Measurements from ENCODE around the gene TRNP1. TPM values are rescaled to one million over a fixed set of nuclear protein-coding genes. Genes with fewer than 3 reads are reported as not detected.

TRNP1 gene
- total and polyA plus RNA-seq, 10 of the 15 experiments (the other 5 are each of a cell fraction or from before 2014, with no cell fraction given), result 0.13 TPM; not detected in 9

DNA sequence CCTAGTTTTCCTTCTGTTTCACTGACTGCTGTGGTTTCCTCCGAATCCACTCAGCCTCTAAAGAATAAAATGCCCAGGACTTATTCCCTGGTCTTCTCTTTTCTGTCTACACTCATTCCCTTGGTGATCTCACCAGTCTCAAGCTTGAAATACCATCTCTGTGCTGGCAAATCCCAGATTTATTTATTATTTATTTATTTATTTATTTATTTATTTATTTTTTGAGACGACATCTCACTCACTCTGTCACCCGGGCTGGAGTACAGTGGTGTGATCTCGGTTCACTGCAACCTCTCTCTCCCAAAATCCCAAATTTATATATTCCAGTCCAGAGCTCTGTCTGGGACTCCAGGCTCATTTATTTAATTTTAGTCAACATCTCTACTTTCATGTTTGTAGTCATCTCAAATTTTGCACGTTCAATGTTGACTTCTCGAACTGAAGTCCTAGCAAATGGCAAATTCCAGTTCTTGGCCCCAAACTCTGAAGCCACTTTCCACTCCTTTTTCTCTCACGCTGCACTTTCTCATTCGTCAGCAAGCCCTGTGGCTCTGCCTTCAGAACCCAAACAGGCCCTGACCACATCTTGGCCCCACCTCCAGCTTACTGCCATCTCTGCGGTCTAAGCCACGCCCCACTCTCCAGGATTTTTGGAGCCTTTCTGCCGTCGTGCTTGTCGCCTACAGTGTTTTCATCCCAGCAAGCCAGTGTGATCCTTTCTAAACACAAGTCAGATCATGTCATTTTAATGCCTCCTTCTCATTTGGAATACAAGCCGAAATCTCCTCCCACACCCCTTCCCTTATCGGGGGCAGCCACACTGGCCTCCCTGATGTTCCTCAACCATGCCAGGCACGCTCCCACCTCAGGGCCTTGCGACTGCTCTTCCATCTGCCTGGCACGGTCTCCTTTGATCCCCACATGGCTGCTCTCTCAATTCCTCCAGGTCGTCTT, 33.4 kb downstream of the TRNP1 start:
- Histone ChIP-seq H3K9ac (ENCODE audit: control insufficient read depth, insufficient read depth, low read length) (no peak overlapping the region), H3K4me3 (no peak overlapping the region), H3K36me3 (ENCODE audit: control insufficient read depth in 2 of 2, insufficient read depth in 2 of 2, low read length in 1 of 2) (no peaks in the 10 kb centered on the region), H3K9me3 (replicated peaks; ENCODE audit: control insufficient read depth, insufficient read depth, low read length) (no peaks in the 10 kb centered on the region), H3K79me2 (ENCODE audit: control insufficient read depth, insufficient read depth, low read length) (no peaks in the 10 kb centered on the region), H3K27me3 (replicated peaks in 1 of 2; ENCODE audit: control insufficient read depth in 2 of 2, insufficient read depth in 2 of 2, low read length in 1 of 2) (no peaks in the 10 kb centered on the region), H4K20me1 (ENCODE audit: control insufficient read depth, insufficient read depth) (no peaks in the 10 kb centered on the region), H3K27ac (ENCODE audit: control insufficient read depth, insufficient read depth) (no peak overlapping the region), H3K4me2 (ENCODE audit: control insufficient read depth, insufficient read depth) (no peak overlapping the region), H3K4me1 (ENCODE audit: control insufficient read depth, insufficient read depth, low read length) (no peaks in the 10 kb centered on the region), H2AFZ (ENCODE audit: control insufficient read depth, low read depth, low read length) (no peak overlapping the region)
- no peak for DNase-seq (ENCODE audit: low read depth, low spot score)
- ChIA-PET SMC1A (ENCODE audit: uncharacterized antibody, unreplicated experiment) (interaction anchor here (1.0 kb wide), 1 partner anchor 11 kb away, joined by 4 read pairs; no protein-coding TSS in a partner anchor), POLR2A (no interaction called here), RAD21 (ENCODE audit: unreplicated experiment) (no interaction called here), CTCF (interaction anchor here (0.7 to 1.7 kb wide), 4 partner anchors 17 to 1020 kb away, joined by 3 to 6 read pairs (median 4); no protein-coding TSS in a partner anchor)
- no peak for ATAC-seq
- FAIRE-seq, result no peak
- no peak for TF ChIP-seq SPI1 (IDR thresholded peaks at IDR 0.05; ENCODE audit: borderline replicate concordance, insufficient read depth, low read depth, low read length)
- TF ChIP-seq STAT1 (conservative IDR thresholded peaks at IDR 0.05), result no peak
- TF ChIP-seq, protein P1, sequence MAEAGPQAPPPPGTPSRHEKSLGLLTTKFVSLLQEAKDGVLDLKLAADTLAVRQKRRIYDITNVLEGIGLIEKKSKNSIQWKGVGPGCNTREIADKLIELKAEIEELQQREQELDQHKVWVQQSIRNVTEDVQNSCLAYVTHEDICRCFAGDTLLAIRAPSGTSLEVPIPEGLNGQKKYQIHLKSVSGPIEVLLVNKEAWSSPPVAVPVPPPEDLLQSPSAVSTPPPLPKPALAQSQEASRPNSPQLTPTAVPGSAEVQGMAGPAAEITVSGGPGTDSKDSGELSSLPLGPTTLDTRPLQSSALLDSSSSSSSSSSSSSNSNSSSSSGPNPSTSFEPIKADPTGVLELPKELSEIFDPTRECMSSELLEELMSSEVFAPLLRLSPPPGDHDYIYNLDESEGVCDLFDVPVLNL (IDR thresholded peaks at IDR 0.05; ENCODE audit: low read depth, low read length), result no peak
- TF ChIP-seq PML (IDR thresholded peaks at IDR 0.05; ENCODE audit: low read length), result no peak
- TF ChIP-seq BMI1 (IDR thresholded peaks at IDR 0.05; ENCODE audit: borderline replicate concordance), result no peak
- TF ChIP-seq ATF2 (IDR thresholded peaks at IDR 0.05; ENCODE audit: low read length), result no peak
- no peak for TF ChIP-seq SKIL (IDR thresholded peaks at IDR 0.05; ENCODE audit: low read depth, poor library complexity, severe bottlenecking)
- TF ChIP-seq ELK1 (IDR thresholded peaks at IDR 0.05; ENCODE audit: low read depth, low read length), result no peak
- intact Hi-C loops (cut with micrococcal nuclease; ENCODE audit: unreplicated experiment), result loop anchor here (1.0 kb wide), 1 partner anchor 31 kb away; no protein-coding TSS in a partner anchor
- no TSS peak for BruUV-seq (replicated peaks)
- WGBS (ENCODE audit: insufficient coverage, insufficient replicate concordance, low lambda C conversion rate, missing lambda C conversion rate), result 39% methylated on average over 19 of the region's 19 CpGs
- in situ Hi-C loops (cut with MboI), result no loop called here

All from GM12878 (cell line).